Cardiac muscle cell (in vitro differentiated cells and primary cell): ENCODE measurements around the gene CDC42SE2. TPM values are rescaled to one million over a fixed set of nuclear protein-coding genes. Genes with fewer than 3 reads are reported as not detected.
"Not testable (repeated sequence)": the region's sequence is repeated elsewhere in the genome, so short reads cannot be mapped to it uniquely, and the experiment has no call there.

Experiments
- DNase-seq, 2 donors: peaks; one replicate each; pipeline versions ENCODE4 v3.0.0 to v3.0.0-alpha.2; 2010 to 2017; ENCODE audit warnings: low read depth in 1 of 2, low spot score in 1 of 2
- H3K27ac ChIP-seq: fragments of 200-600 bp; sonication (generic); 2 replicates; pipeline ENCODE4 v1.5.1; 2016
- H3K27me3 ChIP-seq: fragments of 200-600 bp; sonication (generic); 2 replicates; pipeline ENCODE4 v1.6.0; 2016; ENCODE audit warnings: control low read depth
- H3K36me3 ChIP-seq: fragments of 200-600 bp; sonication (generic); 2 replicates; pipeline ENCODE4 v1.5.1; 2016; ENCODE audit warnings: control low read depth
- H3K4me1 ChIP-seq: fragments of 200-600 bp; sonication (generic); 2 replicates; pipeline ENCODE4 v1.8.1; 2017; ENCODE audit warnings: low read depth, mild to moderate bottlenecking, mixed run types
- H3K4me3 ChIP-seq: fragments of 200-600 bp; sonication (generic); 2 replicates; pipeline ENCODE4 v1.5.1; 2016; ENCODE audit warnings: mild to moderate bottlenecking
- H3K9me3 ChIP-seq: fragments of 200-600 bp; sonication (generic); 2 replicates; pipeline ENCODE4 v1.5.1; 2017; ENCODE audit warnings: low read depth, mild to moderate bottlenecking, control low read depth
- polyA plus RNA-seq: library from polyadenylated mRNA; unstranded; fragments of >200 nt; fragmentation: Nextera tagmentation; extraction: Ambion mirVana; gene quantifications from 2 replicates; pipeline ENCODE4 v1.2.1, GENCODE V29; 2016
- total RNA-seq: library from RNA; depleted of rRNA; stranded (reverse); fragments of >200 nt; gene quantifications from 2 replicates; pipeline ENCODE4 v1.2.3, GENCODE V29; 2016
- TF ChIP-seq, protein P1 (sequence below): IDR thresholded peaks from 2 replicates; pipeline ENCODE4 v1.5.1; 2012; ENCODE audit warnings: low read depth, mild to moderate bottlenecking, low read length

CDC42SE2 gene
- total and polyA plus RNA-seq, 2 experiments from 2014 or later: 15.2 to 24.1 TPM

DNA sequence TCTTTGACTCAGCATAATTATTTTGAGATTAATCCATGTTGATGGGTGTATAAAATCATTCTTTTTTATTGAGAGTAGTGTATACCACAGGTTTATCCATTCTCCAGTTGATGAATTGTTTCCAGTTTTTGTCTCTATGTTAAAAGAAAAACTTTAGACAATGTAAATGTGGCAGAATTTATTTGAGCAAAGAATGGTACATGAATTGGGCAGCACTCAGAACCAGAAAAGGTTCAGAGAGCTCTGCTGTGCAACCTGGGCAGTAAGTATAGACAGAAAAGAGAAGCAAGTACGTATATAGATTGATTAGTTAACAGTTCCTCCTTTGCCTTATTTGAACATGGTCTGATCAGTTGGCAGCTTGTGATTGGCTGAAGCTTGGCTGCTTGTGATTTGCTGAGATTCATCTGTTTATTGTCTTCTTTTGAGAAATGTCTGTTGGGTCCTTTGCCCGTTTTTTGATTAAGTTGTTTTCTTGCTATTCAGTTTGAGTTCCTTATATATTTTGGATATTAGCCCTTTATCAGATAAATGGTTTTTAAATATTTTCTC lies 41.4 kb downstream of the CDC42SE2 start:
- Histone ChIP-seq H3K27ac (no peak overlapping the region), H3K27me3 (no peaks in the 10 kb centered on the region)
- no peak for DNase-seq

DNA sequence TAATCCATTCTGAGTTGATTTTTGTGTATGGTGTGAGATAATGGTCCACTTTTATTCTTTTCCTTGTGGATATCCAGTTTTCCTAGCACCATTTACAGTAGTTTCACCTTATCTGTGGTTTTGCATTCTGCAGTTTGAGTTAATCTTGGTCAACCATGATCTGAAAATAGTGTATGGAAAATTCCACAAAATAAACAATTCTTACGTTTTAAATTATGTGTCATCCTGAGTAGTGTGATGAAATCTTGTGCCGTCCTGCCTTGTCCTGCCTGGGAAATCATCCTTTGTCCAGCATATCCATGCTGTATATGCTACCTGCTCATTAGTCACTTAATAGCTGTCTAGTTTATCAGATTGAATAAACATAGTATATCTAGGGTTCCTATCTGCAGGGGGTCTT lies 42.1 kb downstream of the CDC42SE2 start:
- H3K27ac ChIP-seq: no peak overlapping the region
- DNase-seq: peak in 1 of 2 donors; percentile 69

More for the DNA sequence above, 41.4 kb downstream of the CDC42SE2 start:
- Histone ChIP-seq H3K4me1 (no peaks in the 10 kb centered on the region), H3K36me3 (no peaks in the 10 kb centered on the region), H3K9me3 (no peaks in the 10 kb centered on the region), H3K4me3 (no peak overlapping the region)
- TF ChIP-seq, protein P1, sequence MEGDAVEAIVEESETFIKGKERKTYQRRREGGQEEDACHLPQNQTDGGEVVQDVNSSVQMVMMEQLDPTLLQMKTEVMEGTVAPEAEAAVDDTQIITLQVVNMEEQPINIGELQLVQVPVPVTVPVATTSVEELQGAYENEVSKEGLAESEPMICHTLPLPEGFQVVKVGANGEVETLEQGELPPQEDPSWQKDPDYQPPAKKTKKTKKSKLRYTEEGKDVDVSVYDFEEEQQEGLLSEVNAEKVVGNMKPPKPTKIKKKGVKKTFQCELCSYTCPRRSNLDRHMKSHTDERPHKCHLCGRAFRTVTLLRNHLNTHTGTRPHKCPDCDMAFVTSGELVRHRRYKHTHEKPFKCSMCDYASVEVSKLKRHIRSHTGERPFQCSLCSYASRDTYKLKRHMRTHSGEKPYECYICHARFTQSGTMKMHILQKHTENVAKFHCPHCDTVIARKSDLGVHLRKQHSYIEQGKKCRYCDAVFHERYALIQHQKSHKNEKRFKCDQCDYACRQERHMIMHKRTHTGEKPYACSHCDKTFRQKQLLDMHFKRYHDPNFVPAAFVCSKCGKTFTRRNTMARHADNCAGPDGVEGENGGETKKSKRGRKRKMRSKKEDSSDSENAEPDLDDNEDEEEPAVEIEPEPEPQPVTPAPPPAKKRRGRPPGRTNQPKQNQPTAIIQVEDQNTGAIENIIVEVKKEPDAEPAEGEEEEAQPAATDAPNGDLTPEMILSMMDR: no peak

DNA sequence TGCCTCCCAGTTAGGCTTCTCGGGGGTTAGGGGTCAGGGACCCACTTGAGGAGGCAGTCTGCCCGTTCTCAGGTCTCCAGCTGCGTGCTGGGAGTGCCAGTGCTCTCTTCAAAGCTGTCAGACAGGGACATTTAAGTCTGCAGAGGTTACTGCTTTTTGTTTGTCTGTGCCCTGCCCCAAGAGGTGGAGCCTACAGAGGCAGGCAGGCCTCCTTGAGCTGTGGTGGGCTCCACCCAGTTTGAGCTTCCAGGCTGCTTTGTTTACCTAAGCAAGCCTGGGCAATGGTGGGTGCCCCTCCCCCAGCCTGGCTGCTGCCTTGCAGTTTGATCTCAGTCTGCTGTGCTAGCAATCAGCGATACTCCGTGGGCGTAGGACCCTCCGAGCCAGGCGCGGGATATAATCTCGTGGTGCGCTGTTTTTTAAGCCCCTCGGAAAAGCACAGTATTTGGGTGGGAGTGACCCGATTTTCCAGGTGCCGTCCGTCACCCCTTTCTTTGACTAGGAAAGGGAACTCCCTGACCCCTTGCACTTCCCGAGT lies 48.5 kb downstream of the CDC42SE2 start:
- not testable (repeated sequence) for H3K27ac ChIP-seq, H3K36me3 ChIP-seq, H3K27me3 ChIP-seq, H3K4me3 ChIP-seq, H3K4me1 ChIP-seq, H3K9me3 ChIP-seq, DNase-seq

More for the DNA sequence above, 42.1 kb downstream of the CDC42SE2 start:
- Histone ChIP-seq H3K27me3 (no peaks in the 10 kb centered on the region), H3K36me3 (no peaks in the 10 kb centered on the region), H3K9me3 (no peaks in the 10 kb centered on the region), H3K4me1 (no peaks in the 10 kb centered on the region), H3K4me3 (no peak overlapping the region)
- TF ChIP-seq, protein P1: no peak

DNA sequence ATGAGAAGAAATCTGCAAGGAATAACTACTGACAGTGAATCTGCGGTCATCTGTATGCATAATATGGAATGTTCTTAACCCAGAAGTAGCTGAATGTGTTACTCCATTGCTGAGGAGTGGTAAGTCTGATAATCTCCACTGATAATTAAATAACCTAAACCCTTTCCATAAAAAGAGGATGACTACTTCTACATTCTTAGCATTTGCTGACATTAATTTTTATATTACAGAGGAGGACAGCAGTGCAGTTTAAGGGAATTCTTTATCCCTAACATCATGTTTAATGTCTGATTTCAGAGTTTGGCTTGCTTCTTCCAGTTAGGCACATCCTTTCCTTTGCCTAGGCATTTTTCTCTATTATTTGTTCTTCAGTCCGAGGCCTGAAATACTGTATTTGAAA lies 52.2 kb downstream of the CDC42SE2 start:
- H3K9me3 ChIP-seq: no peaks in the 10 kb centered on the region

DNA sequence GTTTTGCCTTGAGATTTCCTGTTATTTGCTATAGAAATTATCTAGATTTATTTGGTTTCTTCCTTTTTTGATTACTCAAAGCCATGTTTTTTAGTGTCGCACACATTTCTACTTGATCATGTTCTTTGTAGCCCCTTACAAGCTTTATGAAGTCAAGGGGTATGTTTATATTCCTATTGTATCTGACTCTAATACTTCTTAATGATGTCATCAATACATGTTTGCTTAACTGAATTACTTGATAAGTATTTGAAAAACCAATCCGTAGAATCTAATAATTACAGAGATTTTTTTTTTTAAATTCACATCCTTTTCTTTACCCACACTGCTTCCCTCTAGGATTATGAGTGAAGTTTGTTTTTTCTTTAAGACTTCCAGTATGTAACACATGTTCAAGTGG lies 53.0 kb downstream of the CDC42SE2 start:
- TF ChIP-seq, protein P1: no peak
- Histone ChIP-seq H3K9me3 (no peaks in the 10 kb centered on the region), H3K4me3 (no peak overlapping the region), H3K27me3 (no peaks in the 10 kb centered on the region), H3K36me3 (no peaks in the 10 kb centered on the region), H3K4me1 (no peaks in the 10 kb centered on the region), H3K27ac (no peak overlapping the region)
- no peak for DNase-seq

More for the DNA sequence above, 52.2 kb downstream of the CDC42SE2 start:
- no peaks in the 10 kb centered on the region for H3K27me3 ChIP-seq
- TF ChIP-seq, protein P1: no peak
- DNase-seq: no peak
- no peaks in the 10 kb centered on the region for H3K36me3 ChIP-seq
- no peak overlapping the region for H3K27ac ChIP-seq
- H3K4me1 ChIP-seq: no peaks in the 10 kb centered on the region
- no peak overlapping the region for H3K4me3 ChIP-seq

DNA sequence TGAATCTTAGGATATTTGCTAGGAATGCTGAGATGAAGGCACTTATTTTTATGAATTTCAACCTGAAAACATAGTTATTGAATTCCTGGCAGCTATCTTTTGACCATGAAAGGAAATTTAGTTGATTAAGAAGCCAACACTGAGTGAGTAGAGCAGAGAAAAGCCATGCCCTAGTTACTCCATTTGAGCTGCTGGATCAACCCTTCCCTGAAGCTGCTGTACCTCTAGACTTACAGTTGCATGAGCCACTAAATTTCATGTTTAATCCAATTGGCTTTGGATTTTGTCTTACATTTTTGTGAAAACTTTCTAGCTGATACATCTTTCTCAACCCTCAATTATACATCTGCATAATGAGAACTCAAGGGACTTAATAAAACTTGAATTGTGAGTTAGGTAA lies 54.6 kb downstream of the CDC42SE2 start:
- Histone ChIP-seq H3K27ac (no peak overlapping the region), H3K36me3 (no peaks in the 10 kb centered on the region), H3K4me3 (no peak overlapping the region), H3K27me3 (no peaks in the 10 kb centered on the region), H3K4me1 (no peaks in the 10 kb centered on the region), H3K9me3 (no peaks in the 10 kb centered on the region)
- no peak for DNase-seq
- TF ChIP-seq, protein P1: no peak
